ENCODE measurements around the gene STX16.
"Not testable (repeated sequence)": the region's sequence is repeated elsewhere in the genome, so short reads cannot be mapped to it uniquely, and the experiment has no call there.

STX16 gene

GRCh38 chr20:58712151-58712791 is 61.2 kb downstream of the STX16 start:
- no peak for DNase-seq (ENCODE audit: low read depth)

- no peak for DNase-seq (ENCODE audit: low read depth)
These were observed 62.0 kb downstream of the STX16 start for GRCh38 chr20:58712806-58713731.

- no peak for DNase-seq (ENCODE audit: low read depth)
These were observed 62.8 kb downstream of the STX16 start for GRCh38 chr20:58713801-58714339.

GRCh38 chr20:58714340-58714922 is 63.3 kb downstream of the STX16 start:
- no peak for DNase-seq (ENCODE audit: low read depth)

- no peak for DNase-seq (ENCODE audit: low read depth)
These were observed 63.9 kb downstream of the STX16 start for GRCh38 chr20:58714923-58715351.

GRCh38 chr20:58715391-58715800 is 64.3 kb downstream of the STX16 start:
- DNase-seq (ENCODE audit: low read depth), result no peak

GRCh38 chr20:58715801-58716475 is 64.9 kb downstream of the STX16 start:
- no peak for DNase-seq (ENCODE audit: low read depth)

- DNase-seq (ENCODE audit: low read depth), result no peak
These were observed 65.6 kb downstream of the STX16 start for GRCh38 chr20:58716476-58717277.

- no peak for DNase-seq (ENCODE audit: low read depth)
These were observed 66.4 kb downstream of the STX16 start for GRCh38 chr20:58717278-58718091.

- no peak for DNase-seq (ENCODE audit: low read depth)
These were observed 67.1 kb downstream of the STX16 start for GRCh38 chr20:58718121-58718563.

GRCh38 chr20:58718729-58719128 is 67.6 kb downstream of the STX16 start:
- no peak for DNase-seq (ENCODE audit: low read depth)

- DNase-seq (ENCODE audit: low read depth), result no peak
These were observed 68.2 kb downstream of the STX16 start for GRCh38 chr20:58719258-58719657.

GRCh38 chr20:58719971-58720371 is 68.9 kb downstream of the STX16 start:
- no peak for DNase-seq (ENCODE audit: low read depth)

- no peak for DNase-seq (ENCODE audit: low read depth)
These were observed 69.8 kb downstream of the STX16 start for GRCh38 chr20:58720890-58721289.

GRCh38 chr20:58721951-58722778 is 71.1 kb downstream of the STX16 start:
- no peak for DNase-seq (ENCODE audit: low read depth)

GRCh38 chr20:58722877-58723627 is 72.0 kb downstream of the STX16 start:
- no peak for DNase-seq (ENCODE audit: low read depth)

GRCh38 chr20:58723628-58723984 is 72.5 kb downstream of the STX16 start:
- DNase-seq (ENCODE audit: low read depth), result no peak

GRCh38 chr20:58726156-58726555 is 75.1 kb downstream of the STX16 start:
- not testable (repeated sequence) for DNase-seq (ENCODE audit: low read depth)
